B cell (primary cell): ENCODE measurements around the gene TCF25. TPM values are rescaled to one million over a fixed set of nuclear protein-coding genes. Genes with fewer than 3 reads are reported as not detected.

Source experiments
- ATAC-seq: fragments of 200-7000 bp; cut with Tn5 transposase; one replicate; pipeline ENCODE4 v1.10.0; 2021; ENCODE audit warnings: low read depth, mild to moderate bottlenecking, moderate number of reproducible peaks, moderate library complexity
- CTCF ChIA-PET: fragments of 350-600 bp; sonication (Branson Sonifier 250); formaldehyde crosslinking; loops from one replicate; lab custom pipeline; 2021; ENCODE audit warnings: antibody characterized with exemption, inconsistent platforms; lab: Charles Lee
- POLR2A ChIA-PET: fragments of 350-600 bp; sonication (Branson Sonifier 250); formaldehyde crosslinking; loops from one replicate; lab custom pipeline; 2021; ENCODE audit warnings: antibody characterized with exemption; lab: Charles Lee
- DNase-seq: peaks from one replicate; pipeline ENCODE4 v3.0.0; 2013
- H2AFZ ChIP-seq: 2 replicates; pipeline ENCODE4 v1.6.1; 2012; ENCODE audit warnings: mild to moderate bottlenecking, low read depth, low read length; ENCODE audit not compliant: insufficient read depth, poor library complexity, severe bottlenecking
- H3K27ac ChIP-seq, 2 donors: 1 replicate in 1 of 2; 2 replicates in 1 of 2; pipeline ENCODE4 v1.5.1; 2012 to 2013; ENCODE audit warnings: low read length in 2 of 2, mild to moderate bottlenecking in 2 of 2, moderate library complexity in 1 of 2
- H3K27me3 ChIP-seq, 4 experiments: fragments of 200-600 bp in 1 of 4; sonication (generic) in 1 of 4; replicated peaks in 1 of 4; 1 replicate in 2 of 4; 2 replicates in 2 of 4; pipeline versions ENCODE4 v1.6.1 to v1.7.0; 2013 to 2016; ENCODE audit warnings: low read length in 3 of 4, mild to moderate bottlenecking in 2 of 4, mixed read lengths in 1 of 4, moderate library complexity in 1 of 4; ENCODE audit not compliant: insufficient read depth in 4 of 4, control insufficient read depth in 3 of 4; ENCODE audit errors: control extremely low read depth in 1 of 4
- H3K36me3 ChIP-seq, 2 experiments: replicated peaks in 1 of 2; 1 replicate in 1 of 2; 2 replicates in 1 of 2; pipeline versions ENCODE4 v1.6.1 to v1.7.1; 2013; ENCODE audit warnings: low read length in 1 of 2; ENCODE audit not compliant: insufficient read depth in 2 of 2, control insufficient read depth in 1 of 2; ENCODE audit errors: control extremely low read depth in 1 of 2, extremely low read depth in 1 of 2
- H3K4me1 ChIP-seq, 2 donors: fragments of 200-600 bp in 1 of 2; sonication (generic) in 1 of 2; 1 replicate in 1 of 2; 2 replicates in 1 of 2; pipeline versions ENCODE4 v1.5.1 to v1.6.1; 2013 to 2017; ENCODE audit warnings: low read length in 2 of 2; ENCODE audit not compliant: control insufficient read depth in 2 of 2, insufficient read depth in 2 of 2
- H3K4me2 ChIP-seq: replicated peaks from 2 replicates; pipeline ENCODE3; 2012; ENCODE audit warnings: mild to moderate bottlenecking, low read depth, low read length; ENCODE audit not compliant: poor library complexity, severe bottlenecking
- H3K4me3 ChIP-seq, 5 experiments: fragments of 200-600 bp in 1 of 5; sonication (generic) in 1 of 5; 1 replicate in 3 of 5; 2 replicates in 2 of 5; pipeline versions ENCODE4 v1.5.1 to v1.7.0; 2011 to 2016; ENCODE audit warnings: low read length in 4 of 5, mild to moderate bottlenecking in 4 of 5, low read depth in 2 of 5, control low read depth in 1 of 5, moderate library complexity in 1 of 5; ENCODE audit not compliant: insufficient read depth in 1 of 5; ENCODE audit errors: control extremely low read depth in 1 of 5, extremely low read depth in 1 of 5
- H3K79me2 ChIP-seq: fragments of 200-600 bp; sonication (generic); one replicate; pipeline ENCODE4 v1.6.0; 2016; ENCODE audit warnings: low read length; ENCODE audit not compliant: control insufficient read depth, insufficient read depth
- H3K9ac ChIP-seq: fragments of 200-600 bp; sonication (generic); 2 replicates; pipeline ENCODE4 v1.6.1; 2017; ENCODE audit warnings: mild to moderate bottlenecking, low read length, moderate library complexity
- H3K9me3 ChIP-seq, 3 donors: one replicate each; pipeline versions ENCODE4 v1.6.1 to v1.7.1; 2013; ENCODE audit warnings: low read length in 2 of 3; ENCODE audit not compliant: control insufficient read depth in 2 of 3, insufficient read depth in 1 of 3; ENCODE audit errors: control extremely low read depth in 1 of 3
- H4K20me1 ChIP-seq: 2 replicates; pipeline ENCODE4 v1.6.0; 2012; ENCODE audit warnings: mild to moderate bottlenecking, low read length; ENCODE audit not compliant: insufficient read depth, control insufficient read depth, poor library complexity, severe bottlenecking
- H3K27ac Mint-ChIP-seq: one replicate; pipeline ENCODE4 v1.8.0; 2021; ENCODE audit warnings: mixed read lengths
- H3K27me3 Mint-ChIP-seq: one replicate; pipeline ENCODE4 v1.8.0; 2021; ENCODE audit warnings: mixed read lengths
- H3K4me1 Mint-ChIP-seq: one replicate; pipeline ENCODE4 v1.8.0; 2021; ENCODE audit warnings: mixed read lengths
- H3K4me3 Mint-ChIP-seq: one replicate; pipeline ENCODE4 v1.8.0; 2021; ENCODE audit warnings: mixed read lengths
- H3K9me3 Mint-ChIP-seq: one replicate; pipeline ENCODE4 v1.8.0; 2022; ENCODE audit warnings: mixed read lengths; ENCODE audit not compliant: insufficient read depth
- CTCF ChIP-seq: fragments of 200-600 bp; IDR thresholded peaks from one replicate; pipeline ENCODE4 v1.8.0; 2022; ENCODE audit warnings: antibody characterized with exemption, mild to moderate bottlenecking
- EZH2 ChIP-seq: IDR thresholded peaks from 2 replicates; pipeline ENCODE4 v1.6.1; 2012; ENCODE audit warnings: borderline replicate concordance, low read depth, mild to moderate bottlenecking, moderate library complexity, low read length; ENCODE audit not compliant: insufficient read depth, poor library complexity, severe bottlenecking
- WGBS: methylation state at CpG from one replicate; pipeline ENCODE4 v1.1.5; 2013; ENCODE audit warnings: missing lambda C conversion rate; ENCODE audit not compliant: insufficient coverage; 5-methylcytosine and 5-hydroxymethylcytosine counted together
- intact Hi-C: fragments of 100-400 bp; cut with micrococcal nuclease; formaldehyde crosslinking; loops from one replicate; pipeline ENCODE4 v1.10.0; 2022
- polyA plus RNA-seq: library from polyadenylated mRNA; depleted of rRNA; stranded (reverse); fragments of >200 nt; gene quantifications from 2 replicates; pipeline ENCODE4 v1.2.3, GENCODE V29; 2012
- total RNA-seq, 2 donors: library from RNA; stranded (reverse); fragments of 120-200 nt in 1 of 2; gene quantifications; 1 replicate in 1 of 2; 2 replicates in 1 of 2; pipeline versions ENCODE4 v1.2.3 to v1.2.4, GENCODE V29; 2013 to 2022

TCF25 gene
- total and polyA plus RNA-seq, 2 donors (not counting 1 experiment from before 2014, with no cell fraction given), result 200 to 444 TPM

DNA sequence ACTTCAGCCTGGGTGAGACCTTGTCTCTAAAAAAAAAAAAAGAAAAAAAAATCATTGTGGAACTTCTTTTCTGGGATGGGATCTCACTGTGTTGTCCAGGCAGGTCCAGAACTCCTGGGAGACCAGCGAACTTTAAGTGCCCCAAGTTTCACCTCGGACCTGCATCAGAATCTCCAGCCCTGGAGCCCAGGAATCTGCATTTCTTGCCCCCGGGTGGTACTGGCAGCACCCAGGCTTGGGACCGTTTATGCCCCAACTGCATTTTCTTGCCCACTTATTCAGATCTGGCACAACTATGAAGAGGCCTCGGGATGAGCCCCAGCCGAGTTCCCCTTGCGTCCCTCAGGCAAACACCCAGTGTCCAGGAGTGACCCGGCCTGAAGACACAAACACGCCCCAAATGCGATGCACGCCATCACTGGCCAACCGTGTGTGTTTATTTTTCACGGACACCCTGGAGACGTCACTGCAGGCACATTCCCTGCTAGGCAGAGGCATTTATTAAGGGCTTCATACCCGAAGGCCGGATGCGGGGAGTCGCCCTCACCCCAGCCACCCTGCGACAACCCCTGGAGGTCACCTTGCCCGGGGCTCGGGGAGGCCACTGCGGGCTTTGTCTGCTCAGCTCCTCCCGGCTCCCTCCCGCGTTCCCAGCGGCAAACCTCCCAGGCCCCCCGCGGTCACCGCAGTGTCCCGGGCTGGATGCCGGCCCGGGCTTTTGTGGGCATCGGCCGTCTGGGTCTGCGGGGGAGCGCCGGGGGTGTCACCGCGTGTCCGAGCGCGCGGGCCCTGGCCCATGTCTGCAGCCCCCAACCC, 45.8 kb upstream of the TCF25 start:
- CTCF ChIA-PET, result no interaction called here
- no peak for DNase-seq

More for the DNA sequence above, 45.8 kb upstream of the TCF25 start:
- WGBS, result 19% methylated on average over 43 of the region's 43 CpGs
- no peak overlapping the region for H2AFZ ChIP-seq
- intact Hi-C loops, result loop anchor here (1.0 kb wide), 1 partner anchor 11 kb away; the partner anchor contains the start of gene FANCA
- no peaks in the 10 kb centered on the region for H3K79me2 ChIP-seq
- no peaks in the 10 kb centered on the region for H3K36me3 ChIP-seq
- H3K9me3 Mint-ChIP-seq, result no peaks in the 10 kb centered on the region
- peak overlapping the region; percentile 69 for H3K4me3 Mint-ChIP-seq
- H3K9me3 ChIP-seq, result peaks cover 0 to 12% (median 0%) of the 10 kb centered on the region in 3 donors
- H3K27ac ChIP-seq, result no peak overlapping the region
- no peaks in the 10 kb centered on the region for H4K20me1 ChIP-seq
- POLR2A ChIA-PET, result interaction anchor here (0.6 kb wide), 1 partner anchor 124 kb away, joined by 5 read pairs; no protein-coding TSS in a partner anchor
- peaks cover 0 to 44% (median 12%) of the 10 kb centered on the region in 4 experiments for H3K27me3 ChIP-seq
- peaks cover 8 to 9% of the 10 kb centered on the region in 2 donors for H3K4me1 ChIP-seq
- H3K9ac ChIP-seq, result no peak overlapping the region
- peak overlapping the region in 1 of 5 experiments; percentile 25 for H3K4me3 ChIP-seq
- ATAC-seq, result no peak
- peak overlapping the region; percentile 45 for H3K4me2 ChIP-seq
- TF ChIP-seq CTCF, result no peak
- TF ChIP-seq EZH2, result no peak
- H3K27me3 Mint-ChIP-seq, result peaks cover 27% of the 10 kb centered on the region
- H3K27ac Mint-ChIP-seq, result no peak overlapping the region
- H3K4me1 Mint-ChIP-seq, result peaks cover 6% of the 10 kb centered on the region
